HCT116 (cell line): ENCODE measurements around the gene USP3. TPM values are rescaled to one million over a fixed set of nuclear protein-coding genes. Genes with fewer than 3 reads are reported as not detected.

Experiments used
- ATAC-seq: fragments of 200-7000 bp; cut with Tn5 transposase; 2 replicates; pipeline ENCODE4 v1.9.1; 2020; ENCODE audit warnings: mild to moderate bottlenecking, moderate library complexity
- BruUV-seq: library from RNA; stranded (reverse); fragments of 400-500 nt; replicated peaks from 2 replicates; lab custom pipeline; 2021; lab: Mats Ljungman, UMichigan
- CTCF ChIA-PET: fragments of 300-600 bp; sonication (Branson Sonifier 250); formaldehyde crosslinking; loops from one replicate; lab custom pipeline; 2021; ENCODE audit warnings: antibody characterized with exemption; lab: Charles Lee
- POLR2A ChIA-PET: fragments of 300-600, 350-600 bp; sonication (Branson Sonifier 250); formaldehyde crosslinking; loops from one replicate; lab custom pipeline; 2021; ENCODE audit warnings: antibody characterized with exemption; lab: Charles Lee
- RAD21 ChIA-PET, 2 experiments: fragments of 300-600 bp; sonication (Branson Sonifier 250); formaldehyde crosslinking; loops; one replicate each; lab custom pipeline; 2023; ENCODE audit warnings: low total read pairs in 2 of 2; ENCODE audit not compliant: uncharacterized antibody in 2 of 2, unreplicated experiment in 2 of 2, low non-redundant PET in 1 of 2; lab: Charles Lee
- DNase-seq: peaks from one replicate; pipeline ENCODE4 v3.0.0-alpha.2; 2010; ENCODE audit warnings: low read depth, low spot score
- H2AFZ ChIP-seq: fragments of 200-600 bp; shearing (Covaris generic), sonication (generic); 2 replicates; pipeline ENCODE4 v1.6.1; 2017; ENCODE audit warnings: low read depth, mixed run types, mixed read lengths, antibody characterized with exemption, low read length; ENCODE audit not compliant: poor library complexity, severe bottlenecking
- H3K27ac ChIP-seq: 2 replicates; pipeline ENCODE4 v1.5.1; 2012; ENCODE audit warnings: low read depth, low read length
- H3K27me3 ChIP-seq: fragments of 200-600 bp; sonication (generic); 2 replicates; pipeline ENCODE4 v1.6.1; 2016; ENCODE audit warnings: mixed run types, low read length, mixed read lengths; ENCODE audit not compliant: insufficient read depth
- H3K36me3 ChIP-seq, 2 experiments: fragments of 200-500 bp in 1 of 2; fragments of 200-600 bp in 1 of 2; sonication (Bioruptor generic) in 1 of 2; sonication (generic) in 1 of 2; 2 replicates each; pipeline versions ENCODE4 v1.5.1 to v1.6.1; 2014 to 2016; ENCODE audit warnings: low read length in 2 of 2, inconsistent platforms in 1 of 2, mixed read lengths in 1 of 2, mixed run types in 1 of 2; ENCODE audit not compliant: insufficient read depth in 2 of 2, control insufficient read depth in 1 of 2
- H3K4me1 ChIP-seq, 2 experiments: fragments of 200-600 bp in 1 of 2; sonication (generic) in 1 of 2; 2 replicates each; pipeline versions ENCODE4 v1.5.1 to v1.6.1; 2012 to 2017; ENCODE audit warnings: low read length in 2 of 2, inconsistent platforms in 1 of 2, mild to moderate bottlenecking in 1 of 2, mixed read lengths in 1 of 2, mixed run types in 1 of 2, moderate library complexity in 1 of 2; ENCODE audit not compliant: insufficient read depth in 2 of 2, control insufficient read depth in 1 of 2
- H3K4me2 ChIP-seq: fragments of 200-600 bp; sonication (generic); 2 replicates; pipeline ENCODE4 v1.6.1; 2017; ENCODE audit warnings: mixed run types, low read length, mixed read lengths
- H3K4me3 ChIP-seq, 2 experiments: fragments of 200-600 bp in 1 of 2; sonication (generic) in 1 of 2; replicated peaks in 1 of 2; 2 replicates each; pipeline ENCODE4 v1.5.1; 2011 to 2016; ENCODE audit warnings: low read length in 2 of 2, control low read depth in 1 of 2, low read depth in 1 of 2, mild to moderate bottlenecking in 1 of 2, mixed read lengths in 1 of 2, mixed run types in 1 of 2
- H3K79me2 ChIP-seq: fragments of 200-600 bp; sonication (generic); 2 replicates; pipeline ENCODE4 v1.6.1; 2017; ENCODE audit warnings: mild to moderate bottlenecking, mixed run types, low read length, moderate library complexity, mixed read lengths; ENCODE audit not compliant: insufficient read depth
- H3K9ac ChIP-seq: fragments of 200-600 bp; sonication (generic); 2 replicates; pipeline ENCODE4 v1.6.1; 2016; ENCODE audit warnings: low read length, mixed read lengths
- H3K9me2 ChIP-seq: fragments of 200-600 bp; sonication (generic), shearing (Covaris generic); 2 replicates; pipeline ENCODE4 v1.6.1; 2017; ENCODE audit warnings: mixed run types, mild to moderate bottlenecking, moderate library complexity; ENCODE audit not compliant: insufficient read depth
- H3K9me3 ChIP-seq, 2 experiments: fragments of 200-500 bp in 1 of 2; fragments of 200-600 bp in 1 of 2; sonication (Bioruptor generic) in 1 of 2; sonication (generic) in 1 of 2; 2 replicates each; pipeline ENCODE4 v1.6.1; 2014 to 2017; ENCODE audit warnings: low read length in 2 of 2, mixed read lengths in 2 of 2, inconsistent platforms in 1 of 2, low read depth in 1 of 2, mild to moderate bottlenecking in 1 of 2, mixed run types in 1 of 2, moderate library complexity in 1 of 2; ENCODE audit not compliant: control insufficient read depth in 1 of 2, insufficient read depth in 1 of 2
- H4K20me1 ChIP-seq: fragments of 200-600 bp; sonication (generic), shearing (Covaris generic); 2 replicates; pipeline ENCODE4 v1.6.1; 2017; ENCODE audit warnings: mixed run types, mild to moderate bottlenecking, moderate library complexity; ENCODE audit not compliant: insufficient read depth
- CEBPB ChIP-seq: IDR thresholded peaks from 2 replicates; pipeline ENCODE4 v1.6.1; 2012; ENCODE audit warnings: low read depth
- CTCF ChIP-seq, 3 experiments: fragments of 200-600 bp in 1 of 3; sonication (generic) in 1 of 3; IDR thresholded peaks in 2 of 3; conservative IDR thresholded peaks in 1 of 3; 2 replicates each; pipeline ENCODE4 v1.5.1; 2012 to 2017; ENCODE audit warnings: low read depth in 2 of 3, low read length in 2 of 3, antibody characterized with exemption in 1 of 3, borderline replicate concordance in 1 of 3, control low read depth in 1 of 3, mild to moderate bottlenecking in 1 of 3, mixed read lengths in 1 of 3, mixed run types in 1 of 3, moderate library complexity in 1 of 3; ENCODE audit not compliant: insufficient read depth in 1 of 3
- EGR1 ChIP-seq: IDR thresholded peaks from 2 replicates; pipeline ENCODE4 v1.6.1; 2012; ENCODE audit warnings: low read depth
- ELF1 ChIP-seq: IDR thresholded peaks from 2 replicates; pipeline ENCODE4 v1.6.1; 2012; ENCODE audit warnings: low read depth, borderline replicate concordance
- EZH2 ChIP-seq: fragments of 200-600 bp; sonication (generic); IDR thresholded peaks from 2 replicates; pipeline ENCODE4 v1.6.1; 2017; ENCODE audit warnings: antibody characterized with exemption, mixed run types
- EZH2phosphoT487 ChIP-seq: fragments of 200-600 bp; IDR thresholded peaks from 2 replicates; pipeline ENCODE4 v1.6.1; 2018; ENCODE audit warnings: antibody characterized with exemption, borderline replicate concordance
- FOSL1 ChIP-seq: IDR thresholded peaks from 2 replicates; pipeline ENCODE4 v1.6.1; 2012; ENCODE audit warnings: low read depth
- MAX ChIP-seq: IDR thresholded peaks from 2 replicates; pipeline ENCODE4 v1.6.1; 2012
- POLR2AphosphoS5 ChIP-seq: IDR thresholded peaks from 2 replicates; pipeline ENCODE4 v1.6.1; 2011; ENCODE audit warnings: mild to moderate bottlenecking, low read depth, low read length, moderate library complexity
- RAD21 ChIP-seq: IDR thresholded peaks from 2 replicates; pipeline ENCODE4 v1.6.1; 2012; ENCODE audit warnings: low read depth, mild to moderate bottlenecking
- REST ChIP-seq: IDR thresholded peaks from 2 replicates; pipeline ENCODE4 v1.6.1; 2012; ENCODE audit warnings: low read depth
- SIN3A ChIP-seq: IDR thresholded peaks from 2 replicates; pipeline ENCODE4 v1.6.1; 2012; ENCODE audit warnings: low read depth
- TCF7L2 ChIP-seq: IDR thresholded peaks from 2 replicates; pipeline ENCODE4 v1.7.0; 2011; ENCODE audit warnings: borderline replicate concordance, inconsistent platforms; ENCODE audit not compliant: insufficient read depth, insufficient read length; ENCODE audit errors: extremely low read depth
- YY1 ChIP-seq: IDR thresholded peaks from 2 replicates; pipeline ENCODE4 v1.6.1; 2011; ENCODE audit warnings: low read length, low read depth, moderate library complexity, mild to moderate bottlenecking; ENCODE audit not compliant: insufficient replicate concordance; ENCODE audit errors: extremely low read depth
- ZBTB33 ChIP-seq: IDR thresholded peaks from 2 replicates; pipeline ENCODE4 v1.6.1; 2011; ENCODE audit warnings: mild to moderate bottlenecking, low read length, moderate library complexity; ENCODE audit not compliant: insufficient replicate concordance; ENCODE audit errors: extremely low read depth
- ZFX ChIP-seq: fragments of 450-650 bp; IDR thresholded peaks from 2 replicates; pipeline ENCODE4 v1.6.1; 2017
- intact Hi-C: fragments of 100-400 bp; cut with micrococcal nuclease; formaldehyde crosslinking; loops from 2 replicates; pipeline ENCODE4 v1.10.0; 2022
- total RNA-seq: library from RNA; stranded (reverse); gene quantifications from one replicate; pipeline ENCODE4 v1.2.1, GENCODE V29; 2021; ENCODE audit not compliant: unreplicated experiment

Gene USP3
- total RNA-seq, 1 experiment from 2014 or later, result 61.6 TPM

DNA sequence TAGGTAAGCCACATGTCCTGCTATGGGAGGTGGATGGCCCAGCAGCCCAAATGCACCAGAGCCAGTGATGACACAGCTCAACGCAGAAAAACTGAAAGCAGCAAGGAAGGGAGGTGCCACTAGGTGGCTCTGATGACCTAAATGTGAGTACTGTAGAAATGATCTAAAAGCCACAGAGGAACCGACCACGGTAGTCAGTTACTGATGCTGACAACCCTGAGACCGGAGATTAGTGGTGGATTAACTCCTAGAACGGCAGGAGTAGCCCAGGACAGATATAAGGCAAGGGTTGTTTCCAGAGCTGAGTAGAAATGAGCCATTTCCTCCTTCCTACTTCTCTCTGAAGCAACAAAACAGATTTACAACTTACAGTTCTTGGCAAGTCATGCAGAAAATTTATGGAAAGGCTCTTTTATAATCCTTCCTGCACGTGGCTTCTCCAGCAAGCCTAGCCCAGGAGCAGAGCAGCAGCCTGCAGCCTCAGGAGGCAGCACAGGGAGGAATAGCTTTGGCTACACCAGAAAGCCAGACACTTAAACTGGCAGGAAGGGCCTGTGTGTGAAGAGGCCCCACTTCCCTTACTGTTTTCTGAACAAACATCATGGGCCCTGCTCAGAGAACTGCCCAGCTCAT lies 105.9 kb downstream of the USP3 start:
- ChIA-PET POLR2A (interaction anchor here (1.1 to 1.2 kb wide), 2 partner anchors 106 to 457 kb away, joined by 3 read pairs; partner anchors contain the start of gene USP3), CTCF (interaction anchor here (0.6 to 3.2 kb wide), 22 partner anchors 10 to 553 kb away, joined by 3 to 49 read pairs (median 4); partner anchors contain the start of genes CIAO2A, DAPK2, FBXL22 and PPIB), RAD21 (interaction anchor here (0.5 to 1.3 kb wide), 8 partner anchors 142 to 539 kb away, joined by 3 to 7 read pairs (median 4); partner anchors contain the start of gene DAPK2 (in 1 of the 2))
- Histone ChIP-seq H3K4me1 (peaks cover 0 to 4% of the 10 kb centered on the region in 2 experiments; a peak in 1 of 4 replicates), H3K4me2 (no peak overlapping the region), H3K27me3 (no peaks in the 10 kb centered on the region), H3K9me2 (no peaks in the 10 kb centered on the region), H3K4me3 (no peak overlapping the region), H3K9me3 (no peaks in the 10 kb centered on the region), H3K79me2 (no peaks in the 10 kb centered on the region), H4K20me1 (no peaks in the 10 kb centered on the region), H3K27ac (no peak overlapping the region), H2AFZ (no peak overlapping the region), H3K9ac (no peak overlapping the region), H3K36me3 (no peaks in the 10 kb centered on the region)
- TF ChIP-seq REST, result no peak
- TF ChIP-seq POLR2AphosphoS5, result no peak
- TF ChIP-seq ZBTB33, result no peak
- TF ChIP-seq RAD21, result peak; percentile 90
- no peak for TF ChIP-seq FOSL1
- TF ChIP-seq YY1, result peak; percentile 18
- TF ChIP-seq EZH2, result no peak
- peak; percentile 77 to 82 (median 80) for TF ChIP-seq CTCF (IDR thresholded peaks at IDR 0.05 in 2 of 3, conservative IDR thresholded peaks at IDR 0.05 in 1 of 3; ENCODE audit: borderline replicate concordance in 1 of 3, insufficient read depth in 1 of 3, low read depth in 2 of 3, low read length in 2 of 3)
- TF ChIP-seq MAX, result no peak
- TF ChIP-seq EGR1, result no peak
- TF ChIP-seq EZH2phosphoT487, result no peak
- TF ChIP-seq ELF1, result no peak
- no peak for TF ChIP-seq ZFX
- no peak for TF ChIP-seq SIN3A
- no peak for TF ChIP-seq CEBPB
- no peak for TF ChIP-seq TCF7L2
- ATAC-seq (peak; percentile 98), DNase-seq (peak; percentile 69)
- BruUV-seq, result no TSS peak
- intact Hi-C loops, result loop anchor here (1.0 to 5.0 kb wide), 3 partner anchors 281 to 542 kb away; partner anchors contain the start of gene SNX22
